ENCODE data around the gene SLITRK3.
"Not testable (repeated sequence)": the region's sequence is repeated elsewhere in the genome, so short reads cannot be mapped to it uniquely, and the experiment has no call there.

The SLITRK3 gene

GRCh38 chr3:165188452-165188851 lies 7.7 kb downstream of the SLITRK3 start:
- DNase-seq, result no peak

GRCh38 chr3:165185707-165186327 lies 10.4 kb downstream of the SLITRK3 start:
- DNase-seq, result peak; percentile 79

- DNase-seq, result no peak
These were observed 14.6 kb downstream of the SLITRK3 start for GRCh38 chr3:165181556-165181955.

DNA sequence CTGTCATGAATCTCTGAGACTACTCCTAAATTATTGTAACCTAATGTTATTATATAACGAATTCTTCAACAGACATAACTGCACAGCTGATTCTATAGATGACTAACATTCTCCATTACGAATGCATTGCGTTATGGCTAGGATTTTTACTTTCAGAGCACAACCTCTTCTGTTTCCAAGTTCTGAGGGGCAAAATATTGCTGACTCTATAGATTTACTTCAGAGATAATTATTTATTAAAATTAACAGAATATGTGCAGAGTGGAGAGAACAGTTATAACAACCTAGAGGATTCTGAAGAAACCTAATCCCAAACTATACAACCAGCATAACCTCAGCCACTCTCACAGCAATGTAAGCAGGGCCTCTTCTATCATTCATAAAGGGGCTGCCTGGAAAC lies 25.9 kb downstream of the SLITRK3 start:
- DNase-seq, result no peak

GRCh38 chr3:165169368-165169767 lies 26.8 kb downstream of the SLITRK3 start:
- no peak for DNase-seq

DNA sequence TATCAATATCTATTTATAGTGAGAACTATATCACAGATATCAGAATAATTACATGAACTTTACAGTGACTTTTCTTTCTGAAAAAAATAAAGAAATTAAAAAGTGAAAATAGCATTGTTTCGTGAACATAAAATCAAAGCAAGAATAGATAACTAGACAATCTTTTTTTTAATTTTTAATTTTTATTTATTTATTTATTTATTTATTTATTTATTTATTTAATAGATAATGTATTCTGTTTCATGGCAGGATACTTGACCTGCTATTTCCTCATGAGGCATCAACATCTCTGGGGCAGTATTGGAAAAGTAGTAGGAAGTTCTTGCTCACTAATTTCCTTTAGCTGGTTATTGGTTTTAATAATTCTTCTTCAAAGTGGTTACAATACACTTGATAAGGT lies 33.3 kb downstream of the SLITRK3 start:
- no peak for DNase-seq

- DNase-seq, result no peak
These were observed 36.3 kb downstream of the SLITRK3 start for GRCh38 chr3:165159760-165160421.

GRCh38 chr3:165158011-165158410 lies 38.2 kb downstream of the SLITRK3 start:
- no peak for DNase-seq

- no peak for DNase-seq
These were observed 39.3 kb downstream of the SLITRK3 start for GRCh38 chr3:165156757-165157420.

DNA sequence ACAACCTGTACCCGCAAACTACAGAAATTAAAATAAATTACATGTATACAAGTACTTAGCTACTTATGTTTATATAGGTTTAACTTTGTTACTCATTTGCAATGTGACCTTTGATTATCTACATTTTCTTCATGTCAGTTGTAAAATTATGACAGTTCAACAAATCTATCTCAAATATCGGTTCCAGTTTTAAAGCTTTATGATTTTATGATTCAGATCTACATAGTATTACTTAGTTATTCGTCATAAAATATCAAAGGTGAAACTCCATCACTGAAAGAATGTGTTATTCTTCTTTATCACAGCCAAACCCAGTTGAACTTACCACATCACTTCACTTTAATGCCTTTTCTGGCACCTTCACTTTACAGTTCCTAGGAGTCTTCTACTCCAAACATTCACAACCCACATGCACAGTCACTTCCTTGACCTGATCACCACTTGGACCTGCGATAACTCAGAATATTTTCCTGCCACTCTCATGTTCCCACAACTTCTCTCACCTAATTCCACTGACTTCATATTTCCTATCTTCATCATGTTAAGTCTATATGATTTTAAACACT lies 47.2 kb downstream of the SLITRK3 start:
- no peak for DNase-seq

- no peak for DNase-seq
These were observed 51.9 kb downstream of the SLITRK3 start for GRCh38 chr3:165144271-165144670.

- not testable (repeated sequence) for DNase-seq
These were observed 56.3 kb downstream of the SLITRK3 start for GRCh38 chr3:165139918-165140317.

Data from NCI-H1694 (cell line).